ENCODE measurements around the gene LGSN. TPM values are rescaled to one million over a fixed set of nuclear protein-coding genes. Genes with fewer than 3 reads are reported as not detected.
"Not testable (repeated sequence)": the region's sequence is repeated elsewhere in the genome, so short reads cannot be mapped to it uniquely, and the experiment has no call there.

Gene LGSN
- total and polyA plus RNA-seq, 10 of the 15 experiments (the other 5 are each of a cell fraction or from before 2014, with no cell fraction given) = not detected

DNA sequence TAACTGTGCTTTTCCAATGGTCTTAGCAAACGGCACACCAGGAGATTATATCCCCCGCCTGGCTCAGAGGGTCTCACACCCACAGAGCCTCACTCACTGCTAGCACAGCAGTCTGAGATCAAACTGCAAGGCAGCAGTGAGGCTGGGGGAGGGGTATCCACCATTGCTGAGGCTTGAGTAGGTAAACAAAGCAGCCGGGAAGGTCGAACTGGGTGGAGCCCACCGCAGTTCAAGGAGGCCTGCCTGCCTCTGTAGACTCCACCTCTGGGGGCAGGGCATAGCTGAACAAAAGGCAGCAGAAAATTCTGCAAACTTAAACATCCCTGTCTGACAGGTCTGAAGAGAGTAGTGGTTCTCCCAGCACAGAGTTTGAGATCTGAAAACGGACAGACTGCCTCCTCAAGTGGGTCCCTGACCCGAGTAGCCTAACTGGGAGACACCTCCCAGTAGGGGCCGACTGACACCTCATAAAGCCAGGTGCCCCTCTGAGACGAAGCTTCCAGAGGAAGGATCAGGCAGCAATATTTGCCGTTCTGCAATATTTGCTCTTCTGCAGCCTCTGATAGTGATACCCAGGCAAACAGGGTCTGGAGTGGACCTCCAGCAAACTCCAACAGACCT, 42.8 kb upstream of the LGSN start:
- POLR2A ChIA-PET; SMC1A ChIA-PET (ENCODE audit: uncharacterized antibody, unreplicated experiment); H3K9me3 ChIP-seq (replicated peaks; ENCODE audit: control insufficient read depth, insufficient read depth, low read length); H3K36me3 ChIP-seq (ENCODE audit: control insufficient read depth in 2 of 2, insufficient read depth in 2 of 2, low read length in 1 of 2); RAD21 ChIA-PET (ENCODE audit: unreplicated experiment); ATAC-seq; H3K9ac ChIP-seq (ENCODE audit: control insufficient read depth, insufficient read depth, low read length); in situ Hi-C loops (cut with MboI); H3K79me2 ChIP-seq (ENCODE audit: control insufficient read depth, insufficient read depth, low read length); BruUV-seq (replicated peaks); H3K4me3 ChIP-seq; intact Hi-C loops (cut with micrococcal nuclease; ENCODE audit: unreplicated experiment); FAIRE-seq; H4K20me1 ChIP-seq (ENCODE audit: control insufficient read depth, insufficient read depth); DNase-seq (ENCODE audit: low read depth, low spot score); H3K27me3 ChIP-seq (replicated peaks in 1 of 2; ENCODE audit: control insufficient read depth in 2 of 2, insufficient read depth in 2 of 2, low read length in 1 of 2); H3K4me2 ChIP-seq (ENCODE audit: control insufficient read depth, insufficient read depth); H3K27ac ChIP-seq (ENCODE audit: control insufficient read depth, insufficient read depth); H2AFZ ChIP-seq (ENCODE audit: control insufficient read depth, low read depth, low read length); H3K4me1 ChIP-seq (ENCODE audit: control insufficient read depth, insufficient read depth, low read length): not testable (repeated sequence)
- CTCF ChIA-PET = interaction anchor here (0.9 kb wide), 1 partner anchor 10 kb away, joined by 3 read pairs; no protein-coding TSS in a partner anchor
- WGBS (ENCODE audit: insufficient coverage, insufficient replicate concordance, low lambda C conversion rate, missing lambda C conversion rate) = 53% methylated on average over 10 of the region's 10 CpGs

DNA sequence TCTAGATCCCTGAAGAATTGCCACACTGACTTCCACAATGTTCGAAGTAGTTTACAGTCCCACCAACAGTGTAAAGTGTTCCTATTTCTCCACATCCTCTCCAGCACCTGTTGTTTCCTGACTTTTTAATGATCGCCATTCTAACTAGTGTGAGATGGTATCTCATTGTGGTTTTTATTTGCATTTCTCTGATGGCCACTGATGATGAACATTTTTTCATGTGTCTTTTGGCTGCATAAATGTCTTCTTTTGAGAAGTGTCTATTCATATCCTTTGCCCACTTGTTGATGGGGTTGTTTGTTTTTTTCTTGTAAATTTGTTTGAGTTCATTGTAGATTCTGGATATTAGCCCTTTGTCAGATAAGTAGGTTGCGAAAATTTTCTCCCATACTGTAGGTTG, 37.6 kb upstream of the LGSN start:
- ATAC-seq; RAD21 ChIA-PET (ENCODE audit: unreplicated experiment); SMC1A ChIA-PET (ENCODE audit: uncharacterized antibody, unreplicated experiment); H2AFZ ChIP-seq (ENCODE audit: control insufficient read depth, low read depth, low read length); H3K9me3 ChIP-seq (replicated peaks; ENCODE audit: control insufficient read depth, insufficient read depth, low read length); H3K79me2 ChIP-seq (ENCODE audit: control insufficient read depth, insufficient read depth, low read length); H3K27ac ChIP-seq (ENCODE audit: control insufficient read depth, insufficient read depth); H3K27me3 ChIP-seq (replicated peaks in 1 of 2; ENCODE audit: control insufficient read depth in 2 of 2, insufficient read depth in 2 of 2, low read length in 1 of 2); H3K9ac ChIP-seq (ENCODE audit: control insufficient read depth, insufficient read depth, low read length); H4K20me1 ChIP-seq (ENCODE audit: control insufficient read depth, insufficient read depth); DNase-seq (ENCODE audit: low read depth, low spot score); POLR2A ChIA-PET; H3K4me1 ChIP-seq (ENCODE audit: control insufficient read depth, insufficient read depth, low read length); H3K36me3 ChIP-seq (ENCODE audit: control insufficient read depth in 2 of 2, insufficient read depth in 2 of 2, low read length in 1 of 2); H3K4me3 ChIP-seq; CTCF ChIA-PET; FAIRE-seq; in situ Hi-C loops (cut with MboI); intact Hi-C loops (cut with micrococcal nuclease; ENCODE audit: unreplicated experiment); BruUV-seq (replicated peaks); H3K4me2 ChIP-seq (ENCODE audit: control insufficient read depth, insufficient read depth): not testable (repeated sequence)
- 77% methylated on average over 3 of the region's 3 CpGs for WGBS (ENCODE audit: insufficient coverage, insufficient replicate concordance, low lambda C conversion rate, missing lambda C conversion rate)
